ENCODE results near the gene SF3B1. TPM values are rescaled to one million over a fixed set of nuclear protein-coding genes. Genes with fewer than 3 reads are reported as not detected.

SF3B1 gene
- polyA plus RNA-seq, 1 donor (not counting 4 experiments of a cell fraction or from before 2014, with no cell fraction given), result 322 TPM

DNA sequence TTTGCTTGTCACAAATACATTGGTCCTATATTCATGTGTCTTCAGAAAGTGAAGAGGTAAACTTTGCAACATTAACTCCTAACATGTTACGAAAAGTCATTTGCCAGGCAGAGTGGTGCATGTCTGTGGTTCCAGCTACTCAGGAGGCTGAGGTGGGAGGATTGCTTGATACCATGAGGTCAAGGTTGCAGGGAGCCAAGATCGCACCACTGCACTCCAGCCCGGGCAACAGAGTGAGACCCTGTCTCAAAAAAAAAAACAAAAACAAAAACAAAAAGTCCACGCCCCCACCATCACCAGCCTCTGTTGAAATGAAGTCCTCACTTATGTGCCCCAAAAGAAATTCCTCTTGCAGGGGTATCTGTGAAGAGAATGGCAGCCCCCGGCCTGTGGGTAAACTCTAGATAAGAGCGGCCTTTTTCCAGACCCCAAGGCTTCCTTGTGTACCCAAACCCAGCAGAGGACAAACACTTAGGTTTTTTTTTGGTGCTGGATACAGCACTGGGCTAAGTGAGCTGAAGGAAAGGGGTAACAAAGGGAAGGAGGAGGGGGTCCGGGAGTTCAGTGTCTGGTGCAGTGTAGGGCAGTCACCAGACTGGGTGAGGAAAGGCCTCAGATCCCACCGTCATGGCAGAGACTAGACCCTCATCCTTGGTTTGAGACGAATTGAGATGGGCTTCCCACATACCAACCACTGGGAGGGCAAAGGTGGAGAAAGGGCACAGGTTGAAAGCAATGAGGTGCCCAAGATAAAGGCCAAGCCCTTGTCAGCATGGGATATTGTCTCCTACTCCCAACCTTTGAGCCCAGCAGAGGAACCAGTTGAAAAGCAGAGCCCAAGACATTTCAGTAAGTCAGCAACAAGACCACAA lies 45.6 kb upstream of the SF3B1 start:
- H4K20me1 ChIP-seq (ENCODE audit: control insufficient read depth, extremely low read depth, insufficient read depth, low read length), result no peaks in the 10 kb centered on the region
- DNase-seq (ENCODE audit: low read depth, low spot score) (no peak), FAIRE-seq (no peak)
- H3K9me1 ChIP-seq (ENCODE audit: control insufficient read depth, extremely low read depth, insufficient read depth, low read length), result no peaks in the 10 kb centered on the region
- no peak overlapping the region for H3K4me3 ChIP-seq (ENCODE audit: control insufficient read depth in 2 of 3, extremely low read depth in 1 of 3, insufficient read depth in 2 of 3, low read depth in 1 of 3, low read length in 3 of 3)
- no peaks in the 10 kb centered on the region for H3K79me2 ChIP-seq (ENCODE audit: control insufficient read depth, insufficient read depth, low read length)
- no peaks in the 10 kb centered on the region for H3K9me3 ChIP-seq (ENCODE audit: control insufficient read depth, low read depth, low read length)
- H3K27me3 ChIP-seq (ENCODE audit: control insufficient read depth, extremely low read depth, insufficient read depth, low read length), result no peaks in the 10 kb centered on the region
- no peaks in the 10 kb centered on the region for H3K4me1 ChIP-seq (ENCODE audit: control insufficient read depth, extremely low read depth, insufficient read depth, low read length)
- no peak overlapping the region for H3K4me2 ChIP-seq (ENCODE audit: control insufficient read depth, extremely low read depth, insufficient read depth, low read depth, low read length)
- peaks cover 12 to 14% of the 10 kb centered on the region in 2 experiments for H3K36me3 ChIP-seq (ENCODE audit: control insufficient read depth in 2 of 2, extremely low read depth in 1 of 2, insufficient read depth in 2 of 2, low read length in 2 of 2)
- TF ChIP-seq CTCF (optimal IDR thresholded peaks at IDR 0.05 in 1 of 3, IDR thresholded peaks at IDR 0.05 in 1 of 3, conservative IDR thresholded peaks at IDR 0.05 in 1 of 3; ENCODE audit: extremely low read depth in 1 of 3, insufficient read depth in 2 of 3, low read length in 3 of 3) (no peak), EZH2 (IDR thresholded peaks at IDR 0.05; ENCODE audit: low read length) (no peak)
- dilution Hi-C loops (cut with MboI; ENCODE audit: extremely low pct_ligation_motif_present, low sequenced_read_pairs), result no loop called here
- H3K9ac ChIP-seq (ENCODE audit: control insufficient read depth, extremely low read depth, insufficient read depth, low read length), result no peak overlapping the region
- no peak overlapping the region for H2AFZ ChIP-seq (ENCODE audit: control insufficient read depth, low read length)
- no peak overlapping the region for H3K27ac ChIP-seq (ENCODE audit: control insufficient read depth, insufficient read depth, low read length)

GRCh38 chr2:197477797-197478196 lies 43.0 kb upstream of the SF3B1 start:
- DNase-seq (ENCODE audit: low read depth, low spot score), result no peak

More at GRCh38 chr2:197477797-197478196, 43.0 kb upstream of the SF3B1 start:
- Histone ChIP-seq H3K27me3 (ENCODE audit: control insufficient read depth, extremely low read depth, insufficient read depth, low read length) (no peaks in the 10 kb centered on the region), H3K9me1 (ENCODE audit: control insufficient read depth, extremely low read depth, insufficient read depth, low read length) (no peaks in the 10 kb centered on the region), H3K9ac (ENCODE audit: control insufficient read depth, extremely low read depth, insufficient read depth, low read length) (no peak overlapping the region), H3K79me2 (ENCODE audit: control insufficient read depth, insufficient read depth, low read length) (no peaks in the 10 kb centered on the region), H3K36me3 (ENCODE audit: control insufficient read depth in 2 of 2, extremely low read depth in 1 of 2, insufficient read depth in 2 of 2, low read length in 2 of 2) (peaks cover 14 to 15% of the 10 kb centered on the region in 2 experiments), H2AFZ (ENCODE audit: control insufficient read depth, low read length) (no peak overlapping the region), H3K27ac (ENCODE audit: control insufficient read depth, insufficient read depth, low read length) (no peak overlapping the region), H3K4me2 (ENCODE audit: control insufficient read depth, extremely low read depth, insufficient read depth, low read depth, low read length) (no peak overlapping the region), H3K4me3 (ENCODE audit: control insufficient read depth in 2 of 3, extremely low read depth in 1 of 3, insufficient read depth in 2 of 3, low read depth in 1 of 3, low read length in 3 of 3) (no peak overlapping the region), H3K9me3 (ENCODE audit: control insufficient read depth, low read depth, low read length) (no peaks in the 10 kb centered on the region), H4K20me1 (ENCODE audit: control insufficient read depth, extremely low read depth, insufficient read depth, low read length) (no peaks in the 10 kb centered on the region), H3K4me1 (ENCODE audit: control insufficient read depth, extremely low read depth, insufficient read depth, low read length) (no peaks in the 10 kb centered on the region)
- TF ChIP-seq CTCF (optimal IDR thresholded peaks at IDR 0.05 in 1 of 3, IDR thresholded peaks at IDR 0.05 in 1 of 3, conservative IDR thresholded peaks at IDR 0.05 in 1 of 3; ENCODE audit: extremely low read depth in 1 of 3, insufficient read depth in 2 of 3, low read length in 3 of 3), result no peak
- no peak for TF ChIP-seq EZH2 (IDR thresholded peaks at IDR 0.05; ENCODE audit: low read length)
- dilution Hi-C loops (cut with MboI; ENCODE audit: extremely low pct_ligation_motif_present, low sequenced_read_pairs), result no loop called here
- no peak for FAIRE-seq
